ENCODE data around the gene TRAPPC14. TPM values are rescaled to one million over a fixed set of nuclear protein-coding genes. Genes with fewer than 3 reads are reported as not detected.

Gene TRAPPC14
- total RNA-seq, 4 donors from 2014 or later: 19.7 to 69.0 (median 35.8) TPM

Other genes starting within 250 kb of the TRAPPC14 start
- gene TRIM4, start 239.2 kb downstream of the TRAPPC14 start, total RNA-seq: 10 to 100 TPM; 40.2 to 56.7 (median 50.8) TPM
- gene GJC3, start 229.1 kb downstream of the TRAPPC14 start, total RNA-seq: 1 to 10 TPM; 1.9 to 2.9 (median 2.5) TPM
- gene AZGP1, start 182.7 kb downstream of the TRAPPC14 start, total RNA-seq: 1,000 to 10,000 TPM in 1 of 4 donors, 100 to 1,000 TPM in 3; 529 to 1,010 (median 610) TPM
- gene ZKSCAN1, start 143.1 kb downstream of the TRAPPC14 start, total RNA-seq: 100 to 1,000 TPM in 1 of 4 donors, 10 to 100 TPM in 3; 50.5 to 106 (median 66.4) TPM
- gene ZSCAN21, start 108.9 kb downstream of the TRAPPC14 start, total RNA-seq: 10 to 100 TPM in 3 of 4 donors, 1 to 10 TPM in 1; 8.9 to 18.5 (median 10.2) TPM
- 10 to 100 TPM; 13.2 to 30.3 (median 24.4) TPM for gene ZNF3, start 77.0 kb downstream of the TRAPPC14 start, total RNA-seq
- 10 to 100 TPM; 35.8 to 60.7 (median 47.7) TPM for gene COPS6, start 69.8 kb downstream of the TRAPPC14 start, total RNA-seq
- 10 to 100 TPM; 43.8 to 97.0 (median 51.8) TPM for gene MCM7, start 57.3 kb downstream of the TRAPPC14 start, total RNA-seq
- gene AP4M1, start 57.1 kb downstream of the TRAPPC14 start, total RNA-seq: 10 to 100 TPM; 16.7 to 33.2 (median 31.8) TPM
- 10 to 100 TPM; 31.7 to 59.3 (median 48.9) TPM for gene TAF6, start 39.4 kb downstream of the TRAPPC14 start, total RNA-seq
- 1 to 10 TPM; 4.5 to 7.1 (median 5.4) TPM for gene CNPY4, start 39.1 kb downstream of the TRAPPC14 start, total RNA-seq
- gene MBLAC1, start 31.8 kb downstream of the TRAPPC14 start, total RNA-seq: 1 to 10 TPM; 2.6 to 6.2 (median 3.6) TPM
- 100 to 1,000 TPM; 346 to 682 (median 537) TPM for gene LAMTOR4, start 9.8 kb downstream of the TRAPPC14 start, total RNA-seq
- 10 to 100 TPM; 30.0 to 36.9 (median 33.0) TPM for gene GAL3ST4, start 9.9 kb upstream of the TRAPPC14 start, total RNA-seq
- 10 to 100 TPM in 2 of 4 donors, 1 to 10 TPM in 2; 7.3 to 45.4 (median 14.8) TPM for gene GPC2, start 18.7 kb upstream of the TRAPPC14 start, total RNA-seq
- gene STAG3, start 19.2 kb upstream of the TRAPPC14 start, total RNA-seq: 1 to 10 TPM in 2 of 4 donors, under 1 TPM in 1, not detected in 1; 0.68 to 2.0 (median 1.9) TPM
- not detected for gene PVRIG, start 61.2 kb upstream of the TRAPPC14 start, total RNA-seq
- gene SPDYE3, start 149.0 kb upstream of the TRAPPC14 start, total RNA-seq: not detected
- gene PILRB, start 199.4 kb upstream of the TRAPPC14 start, total RNA-seq: 100 to 1,000 TPM in 1 of 4 donors, 10 to 100 TPM in 3; 40.8 to 125 (median 63.1) TPM
- 1 to 10 TPM; 1.3 to 8.5 (median 4.2) TPM for gene PILRA, start 214.8 kb upstream of the TRAPPC14 start, total RNA-seq

Measured in suprapubic skin (tissue), 4 donors.